NCI-H128 (cell line): Measurements from ENCODE around the gene NUP210L.

Source experiments
- DNase-seq: peaks from one replicate; lab custom pipeline; 2025; ENCODE audit not compliant: unreplicated experiment; lab: John Stamatoyannopoulos, UW

NUP210L gene

DNA sequence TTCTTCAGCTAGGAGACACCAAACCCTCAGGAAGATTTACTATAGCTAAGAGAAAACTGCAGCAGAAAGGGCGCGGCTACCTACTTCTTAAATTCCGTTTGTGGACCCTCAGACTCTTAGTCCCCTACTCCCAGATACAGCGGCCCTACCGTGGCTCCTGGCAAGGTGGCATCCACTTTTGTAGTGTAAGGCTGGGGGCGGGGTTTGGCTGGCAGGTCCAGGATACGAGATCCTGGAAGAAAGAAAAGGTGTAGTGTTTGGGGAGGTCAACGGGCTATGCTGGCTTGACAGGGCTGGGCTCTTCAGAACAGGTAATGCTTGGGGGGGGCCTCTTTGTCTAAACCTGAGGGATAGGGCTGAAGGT is 186.9 kb downstream of the NUP210L start:
- no peak for DNase-seq

DNA sequence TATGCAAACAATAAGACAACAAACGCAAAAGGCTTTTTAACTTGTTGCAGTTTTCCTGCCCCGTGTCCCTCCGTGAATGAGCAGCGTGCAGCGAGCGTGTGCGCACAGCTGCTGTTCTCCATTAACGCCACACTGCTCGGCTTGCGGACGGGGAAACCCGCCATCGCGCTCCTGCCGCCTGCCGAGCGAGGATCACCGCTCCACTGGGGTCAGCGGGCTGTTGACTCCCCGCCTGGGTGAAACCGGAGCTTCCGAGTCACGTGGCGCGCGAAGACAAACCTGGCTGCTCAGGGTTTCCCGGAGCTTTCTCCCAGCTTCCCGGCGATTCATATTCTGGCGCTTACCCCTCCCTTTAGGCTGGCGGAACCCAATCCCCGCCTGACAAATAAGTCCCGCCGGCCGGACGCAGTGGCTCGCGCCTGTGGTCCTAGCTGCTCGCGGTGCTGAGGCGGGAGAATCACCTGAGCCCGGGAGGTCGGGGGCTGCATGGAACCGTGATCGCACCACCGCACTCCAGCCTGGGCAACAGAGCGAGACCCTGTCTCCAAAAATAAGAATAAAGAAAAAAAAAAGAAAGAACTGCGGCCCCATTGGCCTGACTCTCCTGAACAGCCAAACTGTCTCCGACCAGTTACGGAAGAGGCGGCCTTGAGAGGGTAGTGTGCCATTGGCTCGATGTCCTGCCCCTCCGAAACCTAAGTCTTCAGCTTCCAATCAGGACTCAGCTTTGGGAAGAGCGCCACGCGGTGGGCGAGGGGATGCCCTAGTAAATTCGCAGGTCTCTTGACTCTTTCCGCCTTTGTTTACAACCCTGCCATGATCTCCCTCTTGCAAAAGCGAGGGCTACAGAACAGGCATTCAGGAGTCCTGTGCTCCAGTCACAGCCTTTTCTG is 187.5 kb downstream of the NUP210L start, which contains the start of gene CREB3L4:
TSS of gene CREB3L4 (plus strand) at position 796 of the 893 bp plus-strand sequence. CDS start 624 bp downstream, outside the sequence.
- peak; percentile 98 for DNase-seq

DNA sequence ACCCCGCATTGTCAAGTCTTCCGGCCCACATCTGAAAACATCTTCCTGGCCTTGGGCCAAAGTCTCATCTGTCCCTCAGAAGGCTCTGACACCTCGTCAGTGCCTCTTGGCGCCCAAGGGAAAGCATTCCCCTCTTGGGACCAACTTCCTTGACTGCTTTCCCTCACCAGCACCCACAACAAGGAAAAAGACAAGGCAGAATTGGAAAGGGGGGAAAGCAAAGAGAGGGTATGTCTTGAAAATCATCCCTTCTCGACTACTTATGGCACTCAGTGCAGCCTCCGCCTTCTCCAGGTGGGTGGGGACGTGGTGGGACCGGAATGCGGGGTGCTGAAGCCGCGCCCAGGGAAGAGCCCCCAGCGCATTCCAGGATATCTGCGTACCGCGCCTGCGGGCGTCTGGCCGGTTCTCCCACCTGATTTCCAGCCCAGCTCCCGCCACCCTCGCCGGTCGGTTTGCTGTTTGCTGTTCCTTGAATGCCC is 191.0 kb downstream of the NUP210L start:
- no peak for DNase-seq

DNA sequence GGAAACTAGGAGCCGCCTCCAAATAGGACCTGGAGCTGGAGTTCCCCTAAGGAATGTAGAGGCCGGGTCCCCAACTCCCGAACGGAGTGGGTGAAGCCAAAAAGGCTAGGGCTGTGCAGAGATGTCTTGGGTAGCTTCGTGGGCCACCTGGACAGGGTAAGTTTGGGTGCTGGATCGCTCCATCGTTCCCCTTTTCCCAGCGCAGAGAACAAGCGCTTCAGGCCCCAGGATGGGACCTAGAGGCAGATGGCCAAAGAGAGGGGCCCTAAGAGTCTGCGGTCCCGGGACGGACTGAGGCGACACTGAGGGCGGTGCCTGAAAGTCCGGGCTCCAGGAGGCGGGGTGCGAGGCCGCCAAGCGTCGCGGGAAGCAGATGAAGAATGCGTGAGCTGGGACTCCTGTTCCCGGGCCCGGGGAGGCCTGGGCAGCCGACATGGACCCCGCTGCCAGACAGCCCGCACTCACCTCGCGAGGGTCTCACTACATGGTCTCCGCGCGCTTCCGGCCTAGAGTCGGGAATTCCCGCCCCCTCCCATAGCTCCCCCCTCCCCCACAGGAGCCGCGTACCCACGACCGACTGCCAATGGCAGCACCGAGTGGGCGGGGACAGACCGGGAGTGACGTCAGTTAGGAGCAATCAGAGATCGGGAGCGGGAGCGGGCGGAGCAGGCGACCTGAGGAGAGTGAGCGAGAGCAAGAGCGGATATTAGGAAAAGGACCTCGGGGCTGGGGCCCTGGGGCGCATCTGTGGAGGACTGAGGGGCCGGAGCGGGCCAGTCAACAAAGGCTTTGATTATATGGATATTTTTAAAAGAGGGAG is 191.6 kb downstream of the NUP210L start, which contains the start of gene SLC39A1:
TSS of gene SLC39A1 (minus strand) at position 508 of the 820 bp plus-strand sequence. CDS start 822 bp downstream, outside the sequence.
- DNase-seq = peak; percentile 99

DNA sequence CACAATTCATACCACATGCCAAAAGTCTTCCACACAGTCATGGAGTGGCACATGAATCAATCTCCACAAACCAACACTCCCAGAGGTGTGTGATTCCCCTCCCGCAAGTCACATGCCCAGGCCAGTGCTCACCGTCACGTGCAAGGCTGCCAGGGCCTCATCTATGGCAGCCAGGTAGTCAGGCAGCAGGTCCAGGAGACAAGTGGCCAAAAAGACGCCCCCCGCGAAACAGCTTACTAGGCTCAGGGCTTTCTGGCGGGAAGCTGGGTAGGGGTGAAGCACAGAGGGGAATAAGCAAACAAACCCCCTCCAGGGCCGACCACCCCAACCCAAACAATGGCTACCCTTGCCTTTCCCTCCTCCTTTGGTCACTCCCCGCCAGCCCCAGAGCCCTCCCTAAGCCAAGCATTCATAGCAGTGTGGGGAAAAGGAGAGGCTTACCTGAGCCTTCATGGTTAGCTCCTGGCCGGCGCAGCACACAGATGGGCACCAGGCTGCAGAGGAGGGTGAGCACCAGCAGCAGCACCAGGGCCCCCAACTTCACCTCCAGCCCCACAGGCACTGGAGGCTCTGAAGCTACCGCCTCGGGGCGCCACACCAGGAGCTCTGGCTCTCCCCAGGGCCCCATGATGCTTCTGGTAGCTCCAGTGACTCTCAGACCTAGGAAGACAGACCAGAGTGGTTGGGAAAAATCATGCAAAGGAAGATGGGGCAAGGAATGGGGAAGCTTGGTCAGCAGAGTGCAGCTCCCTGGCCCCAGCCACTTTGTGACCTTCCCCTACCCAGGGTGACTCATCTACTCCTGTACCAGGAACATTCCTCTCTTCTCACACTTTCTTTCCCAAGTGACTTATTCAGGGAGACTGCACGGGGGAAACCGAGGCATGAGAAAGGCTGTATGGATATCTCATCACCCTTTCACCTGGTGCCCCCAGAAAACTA is 192.5 kb downstream of the NUP210L start:
- DNase-seq = no peak

DNA sequence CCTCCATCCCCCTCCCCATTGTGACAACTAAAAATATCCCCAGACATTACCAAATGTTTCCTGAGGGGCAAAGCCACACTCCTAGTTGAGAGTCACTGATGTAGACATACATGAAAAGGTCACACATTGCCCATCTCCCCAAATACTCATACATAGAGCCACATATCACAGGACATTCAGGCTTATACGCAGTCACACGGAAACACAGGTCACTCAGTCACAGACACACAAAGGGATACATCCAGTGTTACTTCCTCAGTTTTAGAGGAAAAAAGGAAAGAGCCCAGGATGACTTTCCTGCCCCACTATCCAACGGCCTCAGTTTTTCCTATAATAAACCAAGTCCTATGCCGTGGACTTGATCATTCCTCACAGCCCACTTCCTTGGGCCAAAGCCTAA is 193.5 kb downstream of the NUP210L start:
- DNase-seq = no peak

DNA sequence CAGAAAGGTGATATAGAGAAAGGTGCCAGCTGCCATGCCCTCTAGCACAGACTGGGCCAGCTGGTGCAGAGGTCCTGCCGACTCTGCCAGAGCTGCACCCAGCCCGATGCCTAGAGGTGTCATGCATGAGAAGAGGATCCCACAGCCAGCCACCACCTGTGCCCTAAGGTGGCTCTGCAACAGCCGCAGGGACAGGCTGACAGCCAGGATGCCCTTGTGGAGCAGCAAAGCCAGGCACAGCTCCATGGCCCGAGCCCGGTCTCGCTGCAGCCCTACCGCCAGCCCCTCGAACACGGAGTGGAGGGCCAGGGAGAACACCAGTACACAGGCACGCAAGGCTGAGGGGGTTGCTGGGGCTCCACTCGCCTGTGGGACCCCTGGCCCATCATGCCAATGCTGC is 194.7 kb downstream of the NUP210L start:
- DNase-seq = no peak

DNA sequence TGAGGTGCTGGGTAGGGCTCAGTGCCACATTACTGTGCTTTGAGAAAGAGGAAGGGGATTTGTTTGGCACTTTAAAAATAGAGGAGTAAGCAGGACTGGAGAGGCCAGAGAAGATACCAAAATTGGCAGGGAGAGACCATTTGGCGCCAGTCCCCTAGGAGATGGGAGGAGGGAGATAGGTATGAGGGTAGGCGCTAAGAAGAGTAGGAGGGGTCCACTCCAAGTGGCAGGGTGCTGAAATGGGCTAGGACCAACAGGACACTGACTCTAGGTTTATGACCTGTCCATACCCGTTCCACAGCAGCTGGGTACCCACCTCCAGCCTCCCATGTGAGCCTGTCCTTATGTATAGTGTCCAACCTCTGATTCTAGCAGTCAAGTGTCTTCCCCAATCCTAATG is 195.4 kb downstream of the NUP210L start:
- DNase-seq = no peak

DNA sequence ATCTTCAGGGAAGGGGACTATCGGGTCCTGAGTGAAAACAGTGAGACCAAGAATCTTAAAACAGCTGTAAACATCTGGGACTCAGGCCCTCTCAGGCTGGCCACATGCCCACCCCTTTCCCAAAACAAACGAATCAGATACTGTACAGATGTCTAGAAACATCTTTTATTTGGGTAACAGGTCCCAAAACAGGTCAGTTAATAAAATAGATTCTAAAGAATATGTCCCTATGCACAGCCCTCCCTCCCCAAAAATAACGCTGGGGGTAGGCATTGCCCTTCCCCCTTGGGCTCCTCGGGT is 196.0 kb downstream of the NUP210L start:
- no peak for DNase-seq

DNA sequence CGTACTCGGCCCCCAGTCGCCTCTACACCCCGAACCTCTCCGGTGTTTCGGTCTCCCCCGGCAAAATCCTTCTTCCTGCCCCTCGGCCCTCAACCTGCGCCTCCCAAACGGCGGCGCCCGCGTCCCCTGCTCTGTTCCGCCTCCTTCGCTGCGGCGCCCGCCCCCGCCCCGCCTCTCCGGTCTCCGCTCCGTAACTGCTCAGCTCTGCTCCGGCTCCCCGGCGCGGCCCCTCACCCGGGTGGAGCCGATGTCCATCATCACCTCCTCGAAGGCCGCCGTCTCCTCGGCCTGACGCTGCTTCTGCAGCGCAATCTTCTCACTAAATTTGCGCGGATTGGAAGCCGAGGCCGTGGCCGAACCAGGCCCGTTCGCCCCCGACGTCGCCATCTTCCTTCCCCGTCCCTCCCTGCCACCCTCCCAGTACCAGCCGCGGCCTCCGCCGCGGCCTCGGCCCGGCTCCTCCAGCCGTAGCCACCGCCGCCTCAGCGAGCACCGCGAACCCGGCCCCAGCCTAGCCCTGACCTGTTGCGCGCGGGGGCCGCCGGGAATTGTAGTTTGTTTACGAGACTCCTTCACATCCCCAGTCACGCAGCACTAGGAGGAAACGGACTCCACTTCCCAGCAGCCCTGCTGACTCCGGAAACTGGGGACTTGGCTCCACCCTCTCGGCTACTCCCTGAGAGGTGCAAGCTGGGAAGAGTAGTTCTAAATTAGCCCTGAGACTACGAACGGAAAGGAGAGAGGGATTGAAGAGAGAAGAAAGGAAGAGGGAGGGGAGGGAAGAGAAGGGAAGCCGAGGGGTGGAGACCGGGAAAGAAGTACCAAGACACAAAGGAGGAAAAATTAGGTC is 196.5 kb downstream of the NUP210L start, which contains the start of gene CRTC2:
TSS of gene CRTC2 (minus strand) at position 502 of the 850 bp plus-strand sequence. CDS start at position 387, 115 bp downstream.
- DNase-seq = peak; percentile 98

DNA sequence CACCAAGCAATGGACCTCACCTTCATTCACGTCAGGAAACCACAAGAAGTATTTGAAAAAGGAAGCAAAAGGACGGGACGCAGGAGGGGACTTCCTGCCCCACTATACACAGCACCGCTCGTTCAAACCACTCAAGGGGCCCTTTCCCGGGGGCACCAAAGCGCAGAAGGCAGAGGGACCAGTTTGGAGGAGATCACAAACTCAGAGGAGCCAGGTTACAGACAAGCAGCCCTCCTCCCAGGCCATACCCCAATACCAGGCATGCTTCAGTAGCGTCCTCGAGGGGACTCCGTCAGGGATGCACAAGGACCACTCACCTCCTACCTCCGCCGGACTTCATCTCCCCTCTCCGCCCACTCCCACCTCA is 197.1 kb downstream of the NUP210L start:
- DNase-seq = no peak

DNA sequence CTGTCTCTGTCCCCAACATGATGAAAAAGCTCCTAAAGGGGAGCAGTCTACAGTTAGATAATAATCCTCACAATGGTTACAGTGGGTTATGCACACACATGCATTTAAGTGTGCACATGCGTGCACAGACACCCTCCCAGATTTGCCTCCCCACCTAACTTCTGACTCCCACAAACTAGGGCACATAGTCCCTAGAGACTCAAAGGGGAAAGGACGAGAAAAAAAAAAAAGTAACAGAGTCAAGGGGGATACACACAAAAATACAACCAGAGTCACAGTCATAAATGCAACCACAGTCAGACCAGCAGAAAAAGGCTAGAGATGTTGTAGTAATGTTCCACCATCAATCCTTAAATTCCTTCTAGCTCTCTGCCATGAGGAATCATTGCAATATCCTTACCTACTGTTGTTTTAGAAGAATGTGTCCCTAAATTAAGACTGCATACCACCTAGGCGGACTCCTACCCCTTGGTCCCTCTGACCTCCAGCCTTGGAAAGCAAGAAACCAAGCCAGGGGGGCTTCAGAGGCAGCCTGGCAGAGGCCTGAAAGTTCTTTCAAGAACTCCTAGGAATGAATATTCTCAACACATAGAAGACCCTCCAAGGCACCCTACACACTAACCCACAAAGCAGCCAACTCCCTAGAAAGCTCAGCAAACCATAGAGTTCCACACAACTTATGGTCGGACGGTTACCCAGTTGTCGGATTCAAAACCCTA is 197.7 kb downstream of the NUP210L start:
- DNase-seq = no peak

DNA sequence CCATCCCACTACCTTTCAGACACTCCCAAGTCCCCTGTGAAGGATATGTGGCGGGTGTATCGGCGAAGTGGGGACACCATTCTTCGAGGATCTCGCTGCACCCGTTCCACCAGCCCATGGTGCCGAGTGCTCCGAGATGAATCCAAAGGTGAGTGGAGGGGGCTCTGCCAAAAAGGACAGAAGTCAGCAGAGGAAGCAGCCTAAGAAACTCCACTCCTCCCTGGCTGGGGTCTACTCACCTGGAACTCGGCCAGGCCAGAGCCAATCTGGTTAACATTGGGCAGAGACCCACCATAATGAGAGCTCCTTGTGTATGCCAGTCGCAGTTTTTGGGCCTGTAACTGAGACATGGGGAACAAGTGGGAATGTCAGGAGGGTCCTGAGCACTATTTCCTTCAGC is 200.0 kb downstream of the NUP210L start:
- DNase-seq = no peak

DNA sequence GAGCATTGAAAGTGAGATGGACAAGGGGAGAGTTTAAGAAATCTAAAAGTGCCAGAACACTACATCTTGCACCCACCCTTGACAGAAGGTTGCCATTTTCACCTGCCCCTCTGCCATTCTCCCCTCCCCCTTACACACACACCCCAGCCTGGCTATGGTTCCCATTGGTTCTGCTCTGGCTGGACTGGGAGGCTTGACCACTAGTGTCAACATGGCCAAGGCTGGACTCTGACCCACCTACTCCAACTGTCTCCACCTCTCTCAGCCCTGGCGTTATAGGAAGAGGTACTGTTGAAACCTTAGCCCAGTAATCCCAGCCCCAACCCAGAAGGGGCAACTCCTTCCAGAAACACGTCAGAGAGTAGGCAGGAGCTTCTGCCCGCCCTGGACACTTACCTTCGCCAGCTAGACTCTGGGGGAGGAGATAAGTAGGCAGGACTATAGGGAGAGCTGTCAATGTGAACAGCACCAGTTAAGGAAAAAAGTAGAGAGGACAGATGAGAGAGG is 201.0 kb downstream of the NUP210L start:
- DNase-seq = no peak

DNA sequence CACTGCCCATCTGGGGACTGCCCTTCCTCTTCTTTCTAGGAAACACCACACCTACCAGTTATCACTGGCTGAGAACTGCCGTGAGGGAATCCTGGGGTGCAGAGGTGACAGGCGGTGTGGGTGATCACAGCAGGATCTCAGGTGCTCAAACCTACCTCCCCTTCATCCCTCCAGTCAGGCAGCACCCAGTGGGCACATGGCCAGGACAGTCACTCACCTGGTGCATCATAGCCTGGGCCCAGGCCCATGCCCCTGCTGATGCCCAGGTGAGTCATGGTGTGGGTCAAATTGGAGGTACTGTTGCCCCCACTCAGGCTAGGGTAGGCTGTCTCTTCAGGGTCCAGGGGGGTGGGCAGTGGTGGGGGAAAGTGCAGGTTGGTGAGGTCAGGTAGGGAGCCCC is 203.1 kb downstream of the NUP210L start:
- DNase-seq = no peak

DNA sequence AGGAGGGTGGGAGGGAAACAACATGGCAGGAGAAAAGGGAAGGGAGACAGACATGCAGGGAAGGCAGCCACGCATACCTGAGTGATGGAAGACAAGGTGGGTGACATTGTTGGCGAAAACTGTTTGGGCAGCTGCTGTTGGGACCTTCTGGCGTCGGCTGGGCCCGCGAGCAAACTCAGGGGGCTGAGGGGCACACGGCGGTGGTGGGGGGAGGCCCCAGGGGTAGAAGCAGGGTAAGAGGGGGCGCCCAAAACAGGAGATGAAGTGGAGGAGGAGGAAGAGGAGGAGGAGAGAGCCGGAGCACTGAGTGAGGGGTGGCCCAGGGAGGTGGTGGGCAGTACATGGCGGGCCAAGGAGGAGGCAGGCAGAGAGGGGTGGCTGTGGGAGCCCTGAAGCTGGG is 203.7 kb downstream of the NUP210L start:
- DNase-seq = no peak

DNA sequence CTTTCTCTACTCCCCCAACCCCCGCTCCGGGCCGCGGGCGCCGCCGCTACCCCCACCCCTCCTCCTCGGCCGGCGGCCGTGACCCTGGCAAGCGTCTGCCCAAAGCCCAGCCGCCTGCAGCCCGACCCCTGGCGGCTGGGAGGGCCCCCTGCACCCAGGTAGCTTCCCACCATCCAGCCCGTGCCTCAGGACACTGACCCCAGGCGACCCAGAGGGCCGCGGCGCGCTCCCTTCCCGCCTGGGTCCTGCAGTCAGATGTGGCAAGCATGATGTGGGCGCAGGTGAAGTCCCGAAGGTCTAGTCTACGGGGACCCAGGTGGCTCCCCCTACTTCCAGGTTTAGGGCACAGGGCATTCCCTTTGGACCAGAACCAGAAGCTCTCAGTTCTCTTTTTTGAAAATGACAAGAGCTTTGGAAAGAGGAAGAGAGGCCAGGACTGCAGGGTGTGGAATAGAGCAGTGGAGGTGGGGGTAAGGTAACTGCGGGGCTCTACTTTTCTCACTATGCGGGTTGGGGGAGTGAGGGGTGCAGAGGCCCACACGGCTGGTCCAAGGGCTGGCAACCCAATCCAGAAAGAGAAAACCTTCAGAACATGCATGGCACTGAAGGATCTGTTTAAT is 208.1 kb downstream of the NUP210L start, which contains the start of gene DENND4B:
TSS of gene DENND4B (minus strand) at position 97 of the 620 bp plus-strand sequence. CDS start 2,344 bp downstream, outside the sequence.
- DNase-seq = peak; percentile 63
